HG03039 (cell line): Measurements from ENCODE around the gene TAF4B.
"Not testable (repeated sequence)": the region's sequence is repeated elsewhere in the genome, so short reads cannot be mapped to it uniquely, and the experiment has no call there.

Source experiments
- ATAC-seq: cut with Tn5 transposase; IDR thresholded peaks from one replicate; pipeline ENCODE4 v1.9.1; 2021; ENCODE audit warnings: mild to moderate bottlenecking, moderate library complexity; ENCODE audit not compliant: unreplicated experiment

Gene TAF4B

DNA sequence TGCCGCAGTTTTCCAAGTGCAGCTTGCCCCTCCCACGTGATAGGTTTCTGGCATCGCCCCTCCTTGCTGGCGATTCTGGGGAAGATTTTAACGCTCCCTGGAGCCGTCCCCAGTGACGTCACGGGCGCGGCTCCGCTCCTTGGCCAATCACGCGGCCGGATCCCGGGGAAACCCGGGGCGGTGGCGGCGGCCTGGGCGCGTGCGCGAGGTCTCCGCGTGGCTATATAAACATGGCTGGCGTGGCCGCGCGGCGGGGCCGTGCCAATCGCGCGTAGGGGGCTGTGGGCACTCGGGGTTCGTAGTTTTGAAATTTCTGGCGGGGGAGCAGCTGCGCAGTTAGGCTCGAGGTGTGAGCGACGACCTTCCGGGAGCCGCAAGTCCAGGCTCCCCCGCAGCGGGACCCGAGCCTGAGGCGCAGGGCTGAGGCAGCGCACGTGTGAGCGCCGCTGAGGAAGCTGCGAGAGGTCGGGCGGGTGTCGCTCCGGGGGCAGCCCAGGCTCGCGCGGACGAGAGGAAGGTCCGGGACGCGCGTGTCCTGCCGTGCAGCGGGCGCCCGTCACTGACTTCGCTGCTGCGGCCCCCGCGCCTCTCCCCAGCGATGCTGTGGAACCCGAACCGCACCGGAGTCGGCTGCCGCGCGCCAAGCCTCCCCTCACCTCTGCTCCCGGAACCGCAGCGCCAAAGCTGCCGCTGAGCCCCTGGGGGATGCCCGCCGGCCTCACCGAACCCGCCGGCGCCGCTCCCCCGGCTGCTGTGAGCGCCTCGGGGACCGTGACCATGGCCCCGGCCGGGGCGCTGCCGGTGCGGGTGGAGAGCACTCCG lies at the start of gene TAF4B:
Gene TAF4B (plus strand): TSS at position 217 of the 822 bp plus-strand sequence. CDS start 489 bp downstream, at position 706.
- peak; percentile 91 for ATAC-seq

DNA sequence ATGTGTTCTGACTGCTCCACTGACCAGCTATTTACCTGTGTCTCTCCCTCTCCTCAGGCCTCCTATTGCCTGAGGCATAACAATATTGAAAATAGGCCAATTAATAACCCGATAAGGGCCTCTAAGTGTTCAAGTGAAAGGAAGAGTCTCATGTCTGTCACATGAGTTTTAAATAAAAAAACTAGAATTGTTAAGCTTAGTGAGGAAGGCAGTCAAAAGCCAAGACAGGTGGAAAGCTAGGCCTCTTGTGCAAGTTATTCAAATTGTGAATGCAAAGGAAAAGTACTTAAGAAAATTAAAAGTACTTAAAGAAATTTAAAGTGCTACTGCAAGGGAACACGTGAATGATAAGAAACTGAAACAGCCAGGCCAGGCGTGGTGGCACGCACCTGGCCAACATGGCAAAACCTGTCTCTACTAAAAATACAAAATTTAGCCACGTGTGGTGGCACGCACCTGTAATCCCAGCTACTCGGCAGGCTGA lies 44.9 kb upstream of the TAF4B start:
- ATAC-seq = peak; percentile 47

DNA sequence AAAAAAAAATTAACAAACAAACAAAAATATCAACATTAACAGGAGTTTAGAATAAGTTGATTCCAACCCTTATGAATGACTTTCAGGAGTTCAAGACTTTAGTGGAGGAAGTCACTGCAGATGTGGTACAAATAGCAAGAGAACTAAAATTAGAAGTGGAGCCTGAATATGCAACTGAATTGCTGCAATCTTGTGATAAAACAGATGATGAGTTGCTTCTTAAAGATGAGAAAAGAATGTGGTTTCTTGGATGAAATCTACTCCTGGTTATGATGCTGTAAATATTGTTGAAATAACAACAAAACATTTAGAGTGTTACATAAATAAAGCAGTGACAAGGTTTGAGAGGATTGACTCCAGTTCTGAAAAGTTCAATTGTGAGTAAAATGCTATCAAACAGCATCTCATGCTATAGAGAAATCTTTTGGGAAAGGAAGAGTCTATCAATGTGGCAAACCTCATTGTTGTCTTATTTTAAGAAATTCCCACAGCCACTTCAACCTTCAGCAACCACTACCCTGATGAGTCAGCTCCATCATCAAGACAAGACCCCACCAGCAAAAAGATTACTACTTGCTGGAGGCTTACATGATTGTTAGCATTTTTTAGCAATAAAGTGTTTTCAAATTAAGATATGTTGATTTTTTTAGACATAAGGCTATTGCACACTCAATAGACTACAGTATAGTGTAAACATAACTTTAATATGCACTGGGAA lies 42.7 kb upstream of the TAF4B start:
- ATAC-seq = no peak

- no peak for ATAC-seq
Measured at GRCh38 chr18:26185267-26185666, 41.0 kb upstream of the TAF4B start.

GRCh38 chr18:26190506-26190905 lies 35.7 kb upstream of the TAF4B start:
- peak; percentile 85 for ATAC-seq

DNA sequence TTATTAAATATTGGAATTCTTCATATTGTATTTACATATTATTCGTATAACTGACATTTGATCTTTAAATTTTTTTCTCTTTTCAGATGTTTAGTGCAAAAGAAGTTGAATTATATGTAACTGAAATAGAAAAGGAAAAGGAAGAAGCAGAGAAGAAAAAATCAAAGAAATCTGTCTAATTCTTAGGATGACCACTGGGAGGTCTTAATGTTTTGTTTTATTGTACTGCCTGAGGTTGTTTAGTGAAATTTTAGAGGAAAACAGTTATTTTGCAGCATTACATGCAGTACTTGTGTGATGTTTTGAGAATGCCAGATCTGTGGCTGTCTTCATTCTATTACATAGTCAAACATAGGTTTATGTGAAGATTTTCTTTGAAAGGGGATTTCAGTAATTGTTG lies 34.0 kb upstream of the TAF4B start:
- ATAC-seq = no peak

GRCh38 chr18:26196605-26197004 lies 29.6 kb upstream of the TAF4B start:
- ATAC-seq = no peak

- not testable (repeated sequence) for ATAC-seq
Measured at GRCh38 chr18:26202001-26202400, 24.2 kb upstream of the TAF4B start.

DNA sequence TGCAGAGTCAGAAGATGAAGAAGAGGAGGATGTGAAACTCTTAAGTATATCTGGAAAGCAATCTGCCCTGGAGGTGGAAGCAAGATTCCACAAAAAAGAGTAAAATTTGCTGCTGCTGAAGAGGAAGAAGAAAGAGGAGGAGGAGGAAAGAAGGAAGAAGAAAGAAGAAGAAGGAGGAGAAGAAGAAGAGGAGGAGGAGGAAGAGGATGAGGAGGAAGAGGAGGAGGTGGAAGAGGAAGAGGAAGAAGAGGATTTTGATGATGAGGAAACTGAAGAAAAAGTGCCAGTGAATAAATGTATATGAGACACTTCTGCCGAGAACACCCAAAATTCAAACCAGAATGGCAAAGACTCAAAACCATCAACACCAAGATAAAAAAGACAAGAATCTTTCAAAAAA lies 20.9 kb upstream of the TAF4B start:
- no peak for ATAC-seq

- no peak for ATAC-seq
Measured at GRCh38 chr18:26206488-26206887, 19.8 kb upstream of the TAF4B start.

DNA sequence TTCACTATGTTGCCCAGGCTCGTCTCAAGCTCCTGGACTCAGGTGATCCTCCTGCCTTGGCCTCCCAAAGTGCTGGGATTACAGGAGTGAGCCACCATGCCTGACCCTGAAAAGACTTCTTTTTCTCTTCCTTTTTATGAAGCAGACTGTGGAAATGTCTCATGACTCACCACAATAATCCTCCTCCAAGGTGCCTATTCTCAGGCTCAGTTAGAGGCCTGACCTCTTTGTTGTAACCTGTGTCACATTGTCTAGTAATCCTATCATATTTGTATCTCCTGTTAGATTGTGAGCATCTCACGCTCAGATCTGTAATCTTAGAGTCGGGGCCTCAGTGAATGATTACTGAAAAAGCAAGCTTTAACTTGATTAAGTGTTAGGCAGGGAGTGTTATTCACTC lies 18.3 kb upstream of the TAF4B start:
- no peak for ATAC-seq

DNA sequence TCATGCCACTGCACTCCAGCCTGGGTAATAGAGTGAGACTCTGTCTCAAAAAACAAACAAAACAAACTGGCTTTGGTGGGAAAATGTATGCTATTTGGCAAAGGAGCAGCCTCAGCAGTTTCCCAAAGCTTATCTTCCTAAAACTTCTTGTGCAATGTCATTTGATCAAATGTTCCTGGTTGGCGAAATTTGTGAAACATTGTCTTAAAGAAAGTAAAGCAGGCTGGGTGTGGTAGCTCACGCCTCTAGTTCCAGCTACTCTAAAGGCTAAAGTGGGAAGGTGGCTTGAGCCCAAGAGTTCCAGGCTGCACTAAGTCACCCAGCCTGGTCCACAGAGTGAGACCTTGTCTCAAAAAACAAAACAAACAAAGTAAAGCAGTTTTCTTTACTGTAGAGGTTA lies 17.3 kb upstream of the TAF4B start:
- ATAC-seq = no peak

DNA sequence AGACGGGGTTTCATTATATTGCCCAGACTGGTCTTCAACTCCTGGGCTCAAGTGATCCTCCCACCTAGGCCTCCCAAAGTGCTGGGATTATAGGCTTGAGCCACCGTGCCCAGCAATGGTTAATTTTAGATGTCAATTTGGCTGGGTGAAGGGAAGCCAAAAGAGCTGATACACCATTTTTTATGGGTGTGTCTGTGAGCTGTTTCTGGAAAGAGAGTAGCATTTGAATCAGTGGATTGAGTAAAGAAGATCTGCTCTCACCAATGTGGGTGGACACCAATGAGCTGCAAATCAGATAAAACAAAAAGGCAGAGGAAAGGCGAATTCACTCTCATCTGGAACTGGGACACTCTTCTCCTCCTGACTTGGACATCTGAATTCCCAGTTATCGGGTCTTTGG lies 16.1 kb upstream of the TAF4B start:
- ATAC-seq = no peak

DNA sequence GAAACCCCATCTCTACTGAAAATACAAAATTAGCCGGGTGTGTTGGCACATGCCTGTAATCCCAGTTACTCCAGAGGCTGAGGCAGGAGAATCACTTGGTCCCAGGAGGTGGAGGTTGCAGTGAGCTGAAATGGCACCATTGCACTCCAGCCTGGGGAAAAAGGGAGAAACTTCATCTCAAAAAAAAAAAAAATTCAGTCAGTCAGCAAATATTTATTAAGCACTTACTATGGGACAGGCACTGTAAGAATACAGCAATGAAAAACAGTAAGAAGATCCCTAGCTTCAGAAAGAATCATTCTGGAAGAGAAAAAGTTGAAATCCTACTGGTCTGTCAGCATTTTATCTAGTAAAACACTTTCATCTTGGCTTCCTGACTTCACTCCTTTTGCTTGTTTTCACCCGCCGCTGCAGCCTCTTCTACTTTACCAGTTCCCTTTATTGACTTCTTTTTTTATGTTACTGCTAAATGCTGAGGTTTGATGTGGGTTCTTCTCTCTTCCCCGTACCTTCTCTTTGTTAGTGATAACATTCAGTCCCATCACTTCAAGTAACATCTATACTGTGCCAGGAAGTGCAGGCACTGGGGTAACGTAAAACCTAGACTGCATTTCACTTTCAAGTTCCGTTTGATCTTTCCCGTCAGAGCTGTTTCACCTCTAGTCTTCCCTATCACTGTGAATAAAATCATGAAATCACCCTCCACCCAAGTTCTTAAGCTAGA lies 10.8 kb upstream of the TAF4B start:
- ATAC-seq = peak; percentile 93

GRCh38 chr18:26225022-26225693 lies 1.1 kb upstream of the TAF4B start:
- no peak for ATAC-seq

- ATAC-seq = no peak
Measured at GRCh38 chr18:26225915-26226228, 373 bp upstream of the TAF4B start.

- ATAC-seq = no peak
Measured at GRCh38 chr18:26227051-26227670, 916 bp downstream of the TAF4B start.

DNA sequence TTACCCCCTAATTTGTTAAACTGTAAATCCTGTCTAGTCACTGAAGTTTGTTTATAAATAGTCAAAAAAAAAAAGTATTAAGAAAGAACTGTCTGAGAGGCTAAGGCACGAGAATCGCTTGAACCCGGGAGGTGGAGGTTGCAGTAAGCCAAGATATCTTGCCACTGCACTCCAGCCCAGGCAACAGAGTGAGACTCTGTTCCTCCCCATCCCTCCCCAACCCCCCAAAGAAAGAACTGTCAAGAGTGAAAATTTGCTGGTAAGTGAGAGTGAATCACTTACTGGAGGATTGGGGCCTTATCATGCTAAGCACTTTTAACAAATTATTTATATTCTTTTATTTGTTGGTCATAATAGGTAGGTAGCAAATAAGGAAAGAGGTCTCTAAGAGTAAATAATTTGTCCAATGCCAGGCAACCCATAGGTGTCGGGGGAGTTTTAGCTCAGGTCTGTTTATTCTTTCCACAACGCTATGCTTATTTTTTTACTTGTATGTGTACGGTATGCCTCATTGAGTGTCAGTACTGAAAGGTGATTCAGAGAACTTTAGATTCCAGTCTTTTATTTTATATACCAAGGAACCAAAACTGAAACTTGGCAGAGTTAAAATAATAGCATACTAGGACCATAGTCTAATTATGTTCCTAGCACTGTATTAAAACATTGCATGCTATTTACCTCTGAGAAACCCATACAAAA lies 2.5 kb downstream of the TAF4B start:
- no peak for ATAC-seq

DNA sequence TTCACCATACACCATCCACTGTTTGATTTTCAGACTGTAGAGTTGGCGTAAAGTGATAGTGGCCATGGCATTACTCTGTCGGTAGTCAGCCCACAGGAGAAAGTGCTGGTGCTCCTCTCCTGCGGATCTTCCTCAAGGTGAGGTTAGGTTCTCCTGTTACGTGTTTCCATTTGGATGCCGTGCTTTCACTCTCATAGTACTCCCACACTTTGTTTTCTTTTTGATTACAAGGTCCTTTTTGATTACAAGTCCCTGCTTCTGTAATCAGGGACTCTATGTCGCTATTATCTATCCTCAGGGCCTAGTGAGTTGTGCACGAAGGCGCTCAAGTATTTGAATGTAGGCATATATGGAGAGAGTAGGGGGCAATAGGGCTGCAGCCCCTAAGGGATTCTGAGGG lies 4.3 kb downstream of the TAF4B start:
- no peak for ATAC-seq

GRCh38 chr18:26233208-26233607 lies 7.0 kb downstream of the TAF4B start:
- ATAC-seq = no peak
